ENCODE results near the gene LOXL1.
A peak's percentile ranks its signal among the peaks of the same experiment; 100 is the strongest.

Gene LOXL1

DNA sequence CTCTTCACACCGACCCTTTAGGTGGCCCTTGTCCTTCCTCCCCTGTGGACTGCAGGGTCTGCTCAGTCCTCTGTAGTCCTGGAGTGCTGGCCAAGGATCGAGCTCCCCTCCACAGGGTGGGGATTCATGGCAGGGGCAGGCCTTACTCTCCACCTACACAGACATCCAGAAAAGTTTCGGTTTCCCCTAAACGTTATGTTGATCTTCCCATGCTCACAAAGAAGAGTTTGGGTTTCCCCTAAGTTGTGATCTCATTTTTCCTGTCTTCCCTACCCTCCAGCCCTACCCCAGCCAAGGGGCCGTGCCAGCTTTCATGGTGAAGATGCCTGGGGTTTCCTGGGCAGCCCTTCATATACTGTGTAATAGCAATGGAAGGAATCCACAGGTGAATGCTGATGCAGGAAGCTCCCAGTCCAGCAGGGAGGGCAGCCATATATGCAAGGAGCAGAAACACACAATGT lies 55.5 kb downstream of the LOXL1 start:
- no peak for DNase-seq (ENCODE audit: low read depth)

DNA sequence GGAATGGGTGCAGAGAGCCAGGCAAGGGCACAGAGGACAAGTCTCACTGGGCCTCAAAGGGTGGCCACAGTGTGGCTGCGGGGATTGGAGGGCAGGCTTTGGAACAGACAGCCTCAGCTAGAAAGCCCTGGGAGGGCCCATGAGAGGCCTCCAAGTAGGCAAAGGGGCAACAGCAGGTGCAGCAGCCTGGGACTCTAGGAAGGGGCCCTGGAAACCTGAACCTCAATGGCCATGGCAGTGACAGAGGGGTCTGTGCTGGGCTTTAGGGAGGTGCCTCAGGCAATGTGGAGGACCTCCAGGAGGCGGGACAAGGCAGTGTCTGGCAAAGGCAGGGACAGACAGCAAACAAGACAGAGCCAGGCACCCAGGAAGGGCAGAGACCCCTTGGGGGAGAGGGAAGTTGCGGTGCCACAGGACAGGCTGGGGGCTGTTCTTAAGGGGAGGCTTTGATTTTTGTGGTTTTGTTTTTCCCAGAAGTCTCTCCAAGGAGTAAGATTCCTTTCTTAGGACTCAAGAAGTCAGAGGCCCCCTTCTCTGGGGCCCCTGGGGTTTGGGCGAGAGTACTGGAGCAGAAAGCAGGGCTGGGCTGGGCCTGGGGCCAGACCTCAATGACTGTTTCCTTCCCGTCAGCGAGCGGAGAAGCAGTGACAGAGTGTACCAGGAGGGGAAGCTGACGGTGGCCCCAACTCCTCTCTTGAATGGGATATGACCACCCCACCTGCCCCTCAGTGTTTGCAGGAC lies 56.1 kb downstream of the LOXL1 start:
- peak; percentile 94 for DNase-seq (ENCODE audit: low read depth)

DNA sequence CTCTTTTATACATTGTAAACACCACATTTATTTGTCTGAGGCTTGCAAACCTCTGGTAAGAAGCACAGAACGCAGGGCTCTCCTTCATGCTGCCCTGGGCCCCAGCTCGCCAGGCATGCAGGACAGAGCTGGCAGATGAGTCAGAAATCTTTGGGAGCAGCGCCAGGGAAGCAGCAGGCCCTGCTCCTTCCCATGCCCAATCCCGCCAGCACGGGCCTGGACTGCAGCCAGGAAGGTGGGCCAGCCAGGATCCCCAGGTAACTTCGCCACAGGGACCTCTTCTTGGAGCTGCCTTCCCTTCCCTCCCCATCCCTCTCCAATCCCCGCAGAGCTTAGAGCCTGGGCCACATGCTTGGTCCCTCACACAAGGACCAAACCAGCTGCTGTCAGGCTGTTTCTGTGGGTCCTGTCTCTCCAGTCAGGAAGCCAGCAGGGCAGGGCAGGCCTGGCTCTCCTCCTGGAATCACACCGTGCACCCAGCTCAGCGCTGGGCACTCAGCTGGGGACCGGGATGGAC lies 57.0 kb downstream of the LOXL1 start:
- peak; percentile 89 for DNase-seq (ENCODE audit: low read depth)

DNA sequence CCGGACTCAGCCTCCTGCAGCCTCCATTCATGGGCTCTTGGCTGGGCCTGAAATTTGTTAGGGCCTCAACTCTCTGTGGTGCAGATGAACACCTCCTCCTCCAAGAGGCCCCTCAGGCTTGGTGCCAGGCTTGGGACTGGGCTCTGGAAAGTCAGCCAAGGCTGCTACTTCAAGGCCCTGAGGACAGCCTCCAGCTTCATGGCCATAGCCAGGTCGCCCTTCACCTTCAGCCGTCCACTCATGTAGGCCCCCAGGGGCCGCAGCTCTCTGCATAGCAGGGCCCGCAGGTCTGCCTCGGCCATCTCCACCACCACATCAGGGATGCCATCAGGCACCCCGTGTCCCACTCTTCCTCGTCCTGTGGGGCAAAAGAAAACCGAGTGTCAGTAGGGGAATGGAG lies 57.5 kb downstream of the LOXL1 start:
- no peak for DNase-seq (ENCODE audit: low read depth)

DNA sequence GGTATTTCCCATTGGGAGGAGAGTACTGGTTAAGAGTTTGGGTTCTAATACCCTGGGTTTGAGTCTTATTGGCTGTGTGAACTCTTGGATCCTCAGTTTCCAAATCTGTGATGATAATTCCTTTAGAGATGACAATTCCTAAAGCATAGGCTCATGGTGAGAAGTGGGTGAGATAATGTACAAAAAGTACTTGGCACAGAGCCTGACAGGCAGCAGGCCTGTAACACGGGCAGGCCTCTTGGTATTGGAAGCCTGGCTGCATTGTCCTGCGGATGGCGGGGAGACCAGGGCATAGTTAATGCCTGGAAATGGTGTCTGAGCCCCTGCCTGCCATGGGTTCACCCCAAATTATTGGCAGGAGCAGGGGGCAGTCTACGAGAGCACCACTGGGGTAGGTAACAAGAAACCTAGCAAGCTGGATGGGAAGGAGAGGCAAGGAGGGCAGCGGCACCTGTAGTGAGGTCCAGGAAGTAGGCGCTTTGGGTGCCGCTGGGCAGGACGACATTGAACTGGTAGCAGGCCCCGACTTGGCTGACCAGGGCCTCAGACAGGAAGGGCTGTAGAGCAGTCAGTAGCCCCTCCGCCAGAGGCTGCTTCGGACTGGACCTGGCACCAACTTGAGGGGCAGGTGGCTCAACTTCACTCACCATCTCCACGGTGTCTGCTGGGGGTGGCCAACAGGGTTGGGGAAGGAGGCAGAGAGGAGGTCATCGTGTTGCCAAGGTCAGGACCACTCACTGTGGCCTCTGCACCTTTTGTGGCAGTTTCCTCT lies 58.1 kb downstream of the LOXL1 start:
- no peak for DNase-seq (ENCODE audit: low read depth)

DNA sequence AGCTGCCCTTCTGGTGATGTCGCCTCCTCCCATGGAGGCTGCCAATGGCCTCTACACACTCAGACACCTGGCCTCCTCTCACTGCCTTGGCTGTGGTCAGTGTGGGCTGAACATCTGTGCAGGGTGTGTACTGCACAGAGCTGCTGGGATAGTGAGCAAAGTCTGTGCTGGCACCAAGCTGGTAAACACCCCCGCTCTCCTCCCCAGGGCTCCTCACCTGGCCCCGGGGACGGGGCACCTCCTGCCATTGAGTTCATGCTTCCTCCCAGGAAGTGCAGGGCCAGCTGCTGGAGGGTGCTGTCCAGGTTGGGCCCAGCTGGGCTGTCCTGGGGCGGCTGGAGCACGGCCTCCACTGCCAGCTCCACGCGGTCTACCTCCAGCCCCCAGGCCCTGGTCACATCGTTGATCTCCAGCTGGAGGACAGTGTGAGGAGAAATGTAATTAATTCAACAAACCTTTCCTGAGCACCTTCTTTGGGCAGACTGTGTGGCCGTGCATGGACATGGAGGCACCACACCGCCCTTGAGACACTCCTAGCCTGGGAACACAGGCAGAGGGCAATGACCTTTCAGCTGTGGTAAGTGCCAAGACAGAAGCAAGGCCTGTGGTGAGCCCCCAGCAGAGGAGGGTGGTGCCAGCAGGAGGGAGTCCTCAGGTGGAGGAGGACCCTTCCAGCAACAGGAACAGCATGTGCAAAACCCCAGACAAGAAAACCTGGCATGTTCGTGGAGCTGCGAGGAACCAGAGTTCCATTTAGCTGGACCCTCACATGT lies 59.0 kb downstream of the LOXL1 start:
- no peak for DNase-seq (ENCODE audit: low read depth)

DNA sequence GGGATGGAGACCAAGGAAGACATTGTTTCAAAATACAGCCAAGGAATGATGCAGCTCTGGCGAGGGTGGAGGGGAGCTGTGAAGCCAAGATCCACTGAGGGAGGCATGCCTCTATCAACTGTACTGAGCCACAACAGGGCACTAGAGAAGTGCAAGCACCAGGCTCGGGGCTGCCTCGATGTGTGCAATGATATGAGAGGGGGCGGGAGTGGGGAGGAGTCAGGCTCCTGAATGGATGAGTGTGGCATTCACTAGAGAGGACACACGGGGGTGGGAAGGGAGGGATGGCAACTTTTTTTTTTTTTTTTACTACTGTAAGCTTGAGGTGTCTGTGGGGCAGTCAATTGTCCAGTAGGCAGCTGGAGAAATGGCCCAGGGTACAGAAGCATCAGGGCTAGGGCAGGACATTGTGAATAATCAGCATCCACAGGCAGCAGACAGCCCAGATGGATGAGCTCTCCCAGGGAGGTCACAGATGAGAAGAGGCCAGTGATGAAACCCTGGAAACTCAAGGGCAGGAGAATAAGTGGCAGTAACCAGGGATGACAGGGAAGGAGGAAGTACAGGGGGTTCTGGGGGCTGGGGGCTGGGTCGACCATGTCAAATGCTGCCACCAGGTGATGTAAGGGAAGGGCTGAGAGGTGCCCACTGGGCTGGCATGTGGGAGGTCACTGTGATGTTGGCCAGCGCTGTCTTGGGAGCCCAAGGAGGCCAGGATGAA lies 60.0 kb downstream of the LOXL1 start:
- peak; percentile 30 for DNase-seq (ENCODE audit: low read depth)

DNA sequence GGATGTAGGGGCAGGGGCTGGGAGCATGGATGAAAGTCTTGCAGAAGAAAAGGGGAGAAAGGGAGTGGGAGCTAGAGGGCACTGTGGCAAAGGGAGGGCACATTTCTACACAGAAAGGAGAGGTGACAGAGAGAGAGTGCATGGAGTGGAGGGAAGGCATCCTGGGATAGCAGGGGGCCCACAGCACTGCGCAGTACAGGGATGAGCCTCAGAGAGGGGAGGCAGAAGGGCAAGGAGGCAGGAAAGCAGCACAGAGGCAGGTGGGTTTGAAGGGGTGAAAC lies 60.5 kb downstream of the LOXL1 start:
- DNase-seq (ENCODE audit: low read depth), result no peak

DNA sequence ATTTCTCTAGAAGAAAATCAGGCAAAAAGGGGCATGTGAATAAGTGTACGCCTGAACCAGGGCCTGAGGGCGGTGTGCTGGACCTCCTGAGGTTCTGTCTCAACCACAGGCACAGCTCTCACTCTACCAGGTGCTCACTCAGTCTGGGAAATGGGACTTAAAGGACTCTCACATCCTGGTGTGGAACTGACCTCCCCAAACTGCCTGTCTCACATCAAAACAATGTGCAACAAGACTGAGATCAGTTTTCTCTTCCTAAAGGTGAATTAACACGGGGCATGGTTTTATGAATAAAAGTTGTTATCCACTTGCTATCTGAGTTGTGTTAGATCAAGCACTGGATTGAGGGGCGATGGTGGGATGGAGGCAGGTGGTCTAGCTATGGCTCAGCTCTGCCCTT lies 61.0 kb downstream of the LOXL1 start:
- no peak for DNase-seq (ENCODE audit: low read depth)

DNA sequence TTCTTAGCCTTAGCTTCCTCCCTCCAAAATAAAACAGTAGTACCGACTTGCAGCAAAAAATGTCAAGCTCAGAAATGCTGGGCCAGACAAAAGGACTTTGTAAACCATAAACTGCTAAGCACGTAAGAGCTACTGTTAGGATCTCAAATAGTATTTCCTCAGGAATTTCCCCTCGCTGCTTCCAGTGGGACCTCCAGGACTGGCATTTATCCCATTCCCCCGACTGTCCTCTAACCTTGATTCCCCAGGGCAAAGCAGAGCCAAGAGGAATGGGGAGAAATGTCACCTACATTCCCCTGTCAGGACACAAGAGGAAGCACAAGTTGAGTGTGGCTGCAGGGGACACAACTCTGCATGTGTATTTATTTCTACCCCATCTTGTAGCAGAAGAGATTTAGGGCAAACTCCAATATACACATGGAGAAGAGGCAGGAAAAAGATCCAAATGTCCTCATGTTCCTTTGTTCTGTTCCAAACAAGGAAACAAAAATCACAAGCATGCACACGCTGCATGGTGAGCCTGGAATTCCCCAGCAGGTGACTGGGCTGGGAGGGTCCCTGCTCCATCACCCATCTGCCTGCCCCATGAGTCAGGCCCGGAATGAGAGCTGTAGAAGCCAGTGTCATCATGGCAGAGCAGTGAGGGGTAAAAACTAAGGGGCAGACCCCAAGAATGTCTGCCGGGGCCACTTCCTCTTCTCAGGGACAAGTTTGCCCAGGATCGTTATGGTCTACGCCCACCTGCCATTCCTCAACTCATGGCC lies 61.6 kb downstream of the LOXL1 start:
- DNase-seq (ENCODE audit: low read depth), result peak; percentile 36

DNA sequence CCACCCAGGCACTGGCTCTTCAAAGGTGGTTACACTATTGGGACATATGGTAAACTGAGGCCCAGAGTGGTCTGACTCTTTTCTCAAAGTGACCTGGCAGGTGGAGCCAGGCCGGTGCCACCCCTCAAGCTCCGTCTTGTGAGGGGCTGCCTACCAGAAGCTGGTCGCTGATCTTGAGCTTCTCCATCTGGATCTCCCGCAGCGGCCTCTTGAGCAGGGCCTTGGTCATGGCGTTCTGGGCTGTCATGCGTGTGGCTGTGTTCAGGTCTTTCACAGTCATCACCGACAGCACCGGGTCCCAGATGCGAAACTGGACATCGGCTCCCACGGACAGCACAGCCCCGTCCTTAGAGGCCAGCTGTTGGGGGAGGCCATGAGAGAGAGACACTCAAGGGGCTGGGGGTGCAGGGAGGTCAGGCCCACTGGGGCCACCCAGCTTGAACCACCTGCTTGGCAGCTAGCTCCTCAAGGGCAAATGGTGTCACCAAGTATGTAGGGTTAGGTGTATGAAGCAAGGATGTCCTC lies 62.2 kb downstream of the LOXL1 start:
- DNase-seq (ENCODE audit: low read depth), result no peak

DNA sequence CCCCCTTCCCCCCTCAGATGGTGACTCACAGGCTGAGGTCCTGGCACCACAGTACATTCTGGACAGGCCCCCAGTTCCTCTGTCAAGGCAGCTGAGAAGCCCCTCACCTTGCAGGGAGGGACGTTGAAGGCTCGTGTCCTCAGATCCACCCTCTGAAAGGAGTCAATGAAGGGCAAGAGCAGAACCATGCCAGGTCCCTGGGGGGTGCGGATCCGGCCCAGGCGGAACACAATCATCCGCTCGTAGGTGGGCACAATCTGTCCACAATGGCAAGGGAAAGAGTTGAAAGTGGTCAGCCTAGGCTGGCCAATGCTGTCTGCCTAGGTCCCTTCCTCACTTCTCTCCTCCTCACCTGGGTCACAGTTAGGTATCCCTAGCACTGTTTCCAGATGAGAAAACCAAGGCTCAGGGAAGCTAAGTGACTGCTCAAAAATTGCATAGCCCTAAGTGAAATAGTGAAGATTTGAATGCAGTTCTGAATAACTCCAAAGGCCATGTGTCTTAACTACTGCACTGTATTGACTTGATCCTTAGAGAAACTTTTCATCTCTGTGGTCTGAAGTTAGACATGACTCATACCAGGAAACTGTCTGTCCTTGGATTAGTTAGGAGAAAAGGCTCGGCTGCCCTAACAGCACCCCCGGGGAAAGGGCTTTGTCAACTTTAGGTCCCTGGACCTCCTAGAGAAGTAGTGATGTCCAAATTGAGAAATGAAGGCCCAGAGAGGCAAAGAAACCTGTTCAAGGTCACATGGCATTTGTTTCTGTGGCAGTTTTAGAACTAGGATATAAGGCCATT lies 62.9 kb downstream of the LOXL1 start:
- DNase-seq (ENCODE audit: low read depth), result peak; percentile 88

DNA sequence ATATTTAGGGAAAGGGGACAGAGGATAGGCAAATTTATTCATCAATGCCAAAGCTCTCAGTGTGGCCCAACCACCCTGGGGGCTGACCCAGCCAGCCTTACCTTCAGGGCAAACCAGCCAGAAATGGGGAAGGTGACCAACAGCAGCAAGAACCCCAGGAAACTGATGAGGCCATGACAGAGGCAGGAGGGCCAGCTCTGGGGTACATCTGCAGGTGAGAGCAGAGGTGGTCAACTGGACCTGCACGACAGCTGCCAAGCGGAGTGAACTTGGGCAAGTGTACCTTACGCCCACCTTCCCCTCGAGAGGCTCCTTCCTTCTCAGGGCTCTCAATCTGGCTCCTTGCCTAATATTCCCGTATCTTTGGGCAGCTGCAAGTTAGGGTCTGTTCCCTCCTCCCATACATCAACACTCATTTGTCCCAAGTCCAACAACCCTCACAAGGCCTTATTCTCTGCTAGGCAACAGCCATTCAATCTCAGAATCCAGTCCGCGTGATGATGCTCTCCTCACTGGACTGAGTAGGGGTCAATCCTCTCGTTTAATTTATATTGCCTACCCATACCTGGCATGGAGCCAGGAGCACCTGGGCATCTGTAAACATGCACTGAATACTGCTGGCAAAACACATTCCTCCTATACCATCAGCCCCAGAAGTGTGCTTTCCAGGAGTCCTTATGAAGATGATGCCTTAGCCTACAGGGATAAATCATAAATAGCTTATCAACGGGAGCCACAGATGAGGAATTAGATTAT lies 64.2 kb downstream of the LOXL1 start:
- no peak for DNase-seq (ENCODE audit: low read depth)

DNA sequence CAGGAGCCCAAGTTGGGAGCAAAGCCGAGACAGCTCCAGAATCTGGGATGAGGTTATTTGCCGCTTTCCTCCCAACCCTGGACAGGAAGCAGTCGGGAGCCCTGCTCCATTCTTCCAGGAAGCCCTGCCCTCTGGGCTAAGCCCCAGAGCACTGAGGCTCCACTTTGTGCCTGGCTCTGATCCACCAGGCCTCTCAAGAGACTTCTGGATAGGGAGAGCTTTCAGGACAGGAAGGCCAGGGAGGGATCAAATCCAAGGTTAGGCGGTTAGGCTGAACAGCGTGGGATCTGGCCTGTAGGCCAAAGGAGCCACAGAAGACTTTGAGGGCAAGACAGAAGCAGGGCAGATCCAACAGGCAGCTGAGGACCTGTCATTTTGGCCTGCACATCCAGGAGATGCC lies 65.0 kb downstream of the LOXL1 start:
- DNase-seq (ENCODE audit: low read depth), result peak; percentile 56

DNA sequence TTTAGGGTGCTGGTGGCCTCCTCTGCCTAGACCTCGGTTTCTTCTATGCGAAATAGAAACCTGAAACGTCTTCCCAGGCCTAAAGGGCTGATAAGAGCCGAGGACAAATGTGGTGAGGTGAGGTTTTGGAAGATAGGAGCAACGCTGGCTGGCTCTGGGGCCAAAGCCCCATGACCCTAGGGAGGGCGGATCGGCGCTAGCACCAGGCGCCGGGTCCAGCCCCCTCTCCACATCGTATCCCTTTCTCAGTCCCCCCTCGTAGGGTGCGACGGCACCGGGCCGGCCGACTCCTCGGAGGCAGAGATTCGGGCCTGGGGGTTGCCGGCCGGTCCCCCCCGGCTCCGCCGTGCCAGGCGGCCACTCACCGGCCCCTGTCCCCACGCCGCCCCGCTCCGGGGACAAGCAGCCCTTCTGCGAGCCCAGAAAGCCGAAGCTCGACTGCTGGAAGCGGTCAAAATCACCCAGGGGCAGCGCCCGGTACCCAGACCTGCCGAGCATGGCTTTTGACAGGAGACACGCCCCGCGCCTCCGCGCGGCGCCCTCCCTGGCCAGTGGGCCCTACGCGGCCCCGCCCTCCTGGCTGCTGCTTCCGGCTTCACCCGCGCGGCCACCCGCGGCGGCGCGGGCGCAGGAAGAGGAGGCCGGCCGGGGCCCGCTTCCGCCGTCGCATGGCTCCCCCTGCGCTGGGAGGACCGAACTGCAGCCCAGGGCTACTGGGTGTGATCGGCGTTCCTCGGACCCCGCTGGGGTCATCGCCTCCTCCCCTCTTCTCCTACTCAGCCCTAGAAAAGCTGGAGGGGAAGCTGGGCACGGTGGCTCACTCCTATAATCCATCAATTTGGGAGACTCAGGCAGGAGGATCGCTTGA lies 65.7 kb downstream of the LOXL1 start, which contains the start of gene STOML1:
Gene STOML1 (minus strand): TSS at position 570 of the 868 bp plus-strand sequence. CDS start 72 bp downstream, at position 498.
- peak; percentile 92 for DNase-seq (ENCODE audit: low read depth)

DNA sequence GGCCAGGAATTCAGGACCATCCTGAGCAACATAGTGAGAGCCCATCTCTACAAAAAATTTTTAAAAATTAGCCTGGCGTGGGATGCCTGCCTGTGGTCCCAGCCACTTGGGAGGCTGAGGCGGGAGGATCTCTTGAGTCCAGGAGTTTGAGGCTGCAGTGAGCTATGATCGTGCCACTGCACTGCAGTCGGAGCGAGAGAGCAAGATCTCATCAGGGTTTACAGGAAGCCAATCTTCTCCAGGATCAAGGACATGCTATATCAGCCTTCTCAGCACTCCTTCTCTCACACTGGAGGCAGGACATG lies 66.3 kb downstream of the LOXL1 start:
- no peak for DNase-seq (ENCODE audit: low read depth)

DNA sequence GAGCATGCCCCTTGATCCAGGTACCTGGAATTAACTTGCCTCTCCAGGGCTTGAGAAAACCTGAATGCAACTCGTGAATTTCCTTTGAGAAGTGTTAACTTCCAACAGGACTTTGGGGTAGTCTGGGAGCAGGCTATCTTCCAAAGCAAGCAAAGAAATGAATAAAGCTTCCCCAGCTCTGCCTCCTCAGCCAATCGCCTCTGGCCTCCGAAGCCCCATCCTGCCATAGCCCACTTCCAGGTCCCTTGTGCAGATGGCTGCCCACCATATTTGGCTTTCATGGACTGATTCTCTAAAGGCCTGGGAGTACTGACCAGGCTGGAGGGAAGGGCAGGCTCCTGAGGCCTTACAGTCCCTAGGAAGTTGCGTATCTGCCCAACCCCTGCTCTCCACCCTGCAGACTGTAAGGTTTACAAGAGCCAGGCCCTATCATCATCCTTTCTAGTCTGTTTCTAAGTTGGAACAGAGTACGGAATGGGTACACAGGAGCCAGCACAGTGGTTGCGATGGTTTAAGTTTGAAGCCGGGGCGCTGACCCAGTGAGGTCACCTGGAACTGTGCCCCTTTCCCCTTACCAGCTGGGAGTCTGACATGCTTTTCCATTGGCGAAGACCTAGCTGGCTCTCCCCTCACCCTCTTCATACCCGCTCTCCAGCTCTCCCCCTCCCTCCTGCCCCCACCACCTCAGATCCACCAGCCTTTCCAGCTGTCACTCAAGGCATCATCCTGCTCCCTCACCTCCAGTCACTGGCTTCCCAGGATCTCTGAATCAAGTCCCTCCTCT lies 67.1 kb downstream of the LOXL1 start:
- no peak for DNase-seq (ENCODE audit: low read depth)

DNA sequence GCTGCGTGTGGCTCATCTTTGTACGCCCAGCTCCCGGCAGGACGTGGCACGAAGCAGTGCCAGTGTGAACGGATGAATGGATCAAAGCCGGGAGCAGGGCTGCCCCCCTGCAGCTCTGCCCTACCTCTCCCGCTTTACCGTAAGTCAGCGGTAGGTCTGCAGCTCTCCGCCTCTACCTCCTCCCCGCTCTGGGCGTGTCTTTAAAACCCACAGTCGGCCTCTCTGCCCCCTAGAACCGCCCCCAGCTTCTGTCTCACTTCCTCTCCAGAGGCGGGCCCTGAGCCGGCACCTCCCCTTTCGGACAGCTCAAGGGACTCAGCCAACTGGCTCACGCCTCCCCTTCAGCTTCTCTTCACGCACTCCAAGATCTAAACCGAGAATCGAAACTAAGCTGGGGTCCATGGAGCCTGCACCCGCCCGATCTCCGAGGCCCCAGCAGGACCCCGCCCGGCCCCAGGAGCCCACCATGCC lies 68.2 kb downstream of the LOXL1 start, which contains the start of gene PML:
Gene PML (plus strand): TSS at position 304 of the 471 bp plus-strand sequence. CDS start 97 bp downstream, at position 401.
- peak; percentile 97 for DNase-seq (ENCODE audit: low read depth)
